Measurements from ENCODE around the gene DKK3.
"Not testable (repeated sequence)": the region's sequence is repeated elsewhere in the genome, so short reads cannot be mapped to it uniquely, and the experiment has no call there.

The DKK3 gene

DNA sequence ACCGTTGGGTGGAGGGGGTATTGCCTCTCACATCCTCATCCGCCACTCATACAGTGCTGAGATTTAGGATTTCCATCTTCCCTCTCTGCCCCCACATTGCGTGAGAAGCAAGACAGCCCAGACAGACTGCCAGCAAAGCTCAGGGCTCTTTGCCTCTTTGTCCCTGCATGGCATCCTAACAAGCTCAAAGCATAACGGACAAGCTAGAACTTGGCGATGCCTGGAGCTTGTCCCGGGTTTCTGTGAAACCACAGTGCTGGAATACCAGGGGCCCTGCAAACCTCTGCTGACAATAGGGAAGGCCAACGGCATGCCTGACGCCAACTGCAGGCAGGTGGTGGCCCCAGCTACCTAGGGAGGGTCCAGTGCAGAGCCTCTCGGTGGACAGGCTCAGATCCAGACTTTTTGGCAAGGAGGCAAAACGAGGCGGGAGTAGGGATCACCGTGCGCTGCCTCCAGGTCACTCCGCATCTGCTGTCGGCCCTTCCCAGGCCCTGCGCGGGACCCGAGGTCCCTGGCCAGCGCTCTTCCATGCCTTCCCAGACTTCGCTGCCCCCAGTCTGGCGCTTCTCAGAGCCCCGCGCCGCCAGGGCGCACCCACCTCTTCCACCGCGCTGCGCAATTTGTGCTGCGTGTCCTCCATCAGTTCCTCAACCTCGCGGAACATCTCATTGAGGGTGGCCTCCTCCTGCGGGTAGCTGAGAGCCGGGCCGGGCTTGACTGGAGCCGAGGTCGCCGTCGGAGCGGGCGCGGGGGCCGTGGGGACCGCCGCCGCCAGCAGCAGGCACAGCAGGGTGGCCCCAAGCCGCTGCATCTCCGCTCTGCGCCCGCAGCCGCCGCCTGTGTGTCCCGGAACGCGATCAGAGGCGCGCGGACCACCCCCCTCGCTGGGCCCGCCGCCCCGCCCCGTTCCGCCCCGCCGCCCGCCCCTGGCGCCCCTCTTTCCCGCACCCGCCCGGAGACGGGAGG lies at the start of gene DKK3:
TSS of gene DKK3 (minus strand) at position 858 of the 969 bp plus-strand sequence. CDS start at position 814, 44 bp downstream.
- peak; percentile 77 for DNase-seq

DNA sequence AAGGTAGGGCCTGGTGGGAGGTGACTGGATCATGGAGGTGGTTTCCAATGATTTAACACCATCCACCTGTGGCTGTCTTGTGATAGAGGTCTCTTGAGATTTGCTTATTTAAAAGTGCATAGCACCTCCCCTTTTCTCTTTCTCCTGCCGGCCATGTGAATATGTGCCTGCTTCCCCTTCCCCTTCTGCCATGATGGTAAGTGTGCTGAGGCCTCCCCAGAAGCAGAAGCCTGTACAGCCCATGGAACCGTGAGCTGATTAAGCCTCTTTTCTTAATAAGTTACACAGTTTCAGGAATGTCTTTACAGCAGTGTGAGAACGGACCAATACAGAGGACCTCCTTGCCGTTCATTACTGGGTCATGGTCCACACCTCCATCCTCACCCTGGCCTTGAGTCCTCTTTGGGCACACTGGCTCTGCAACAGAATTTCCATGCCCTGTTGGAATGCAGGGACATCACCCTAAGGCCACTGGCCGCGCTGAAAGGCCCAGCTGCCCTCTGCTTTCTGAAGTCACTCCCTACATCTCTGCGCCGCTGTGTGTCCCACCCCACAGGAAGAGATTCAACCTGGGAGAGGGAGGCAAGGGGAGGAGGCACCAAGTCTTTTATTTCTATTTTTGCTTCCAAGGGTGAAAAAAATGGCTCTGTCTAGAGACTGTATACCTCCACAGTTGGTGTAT lies 49.0 kb upstream of the DKK3 start:
- no peak for DNase-seq

DNA sequence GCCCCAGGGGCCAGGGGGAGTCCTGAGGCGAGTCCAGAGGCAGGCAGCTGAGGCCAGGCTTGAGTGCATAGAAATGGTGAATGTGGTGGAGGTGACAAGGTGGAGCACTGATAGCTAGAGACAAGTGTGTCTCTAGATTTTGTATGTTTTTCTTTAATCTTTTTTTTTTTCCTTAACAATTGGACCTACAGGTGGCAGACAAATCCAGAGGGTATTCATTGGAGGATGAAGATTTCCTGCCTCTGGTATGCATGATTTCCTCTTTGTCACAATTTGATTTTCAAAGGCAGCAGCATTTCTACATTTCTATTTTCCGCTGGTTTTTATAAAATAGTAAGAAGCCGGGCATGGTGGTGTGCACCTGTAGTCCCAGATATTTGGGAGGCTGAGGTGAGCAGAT lies 47.7 kb upstream of the DKK3 start:
- DNase-seq, result no peak

DNA sequence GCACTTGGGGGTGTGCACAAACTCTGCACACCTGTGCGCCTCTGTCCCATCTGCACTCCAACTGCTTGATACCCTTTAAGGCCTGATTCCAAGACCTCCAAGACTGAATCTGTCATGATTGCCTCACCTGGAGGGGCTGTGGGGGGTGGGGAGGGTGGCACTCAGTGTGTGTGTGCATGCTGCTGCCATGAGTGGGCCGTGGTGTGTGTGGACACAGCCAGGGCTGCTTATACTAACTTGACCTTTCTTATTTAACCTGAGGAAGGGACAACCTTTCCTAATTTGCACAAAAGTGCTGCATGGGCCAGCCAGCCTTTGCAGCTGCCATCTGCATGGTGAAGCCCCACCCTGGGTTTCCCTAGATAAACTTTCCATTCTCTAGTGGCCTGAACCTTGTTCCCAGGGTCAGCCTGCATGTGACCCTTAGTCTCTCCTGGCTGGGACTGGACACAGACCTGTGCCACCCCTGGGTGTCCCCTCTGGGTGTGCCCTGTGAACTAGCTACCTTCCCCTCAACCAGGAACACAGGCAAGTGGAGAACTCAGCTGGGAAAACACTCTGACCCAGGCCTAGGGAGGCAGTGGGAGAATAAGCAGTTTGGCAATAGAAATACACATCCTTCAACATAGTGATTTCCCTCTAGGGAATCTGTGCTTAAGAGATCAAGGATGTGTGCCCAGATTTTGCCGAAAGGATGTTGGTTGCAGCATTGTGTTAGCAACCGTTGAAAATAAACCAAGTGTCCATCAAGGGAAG lies 45.4 kb upstream of the DKK3 start:
- DNase-seq, result no peak

DNA sequence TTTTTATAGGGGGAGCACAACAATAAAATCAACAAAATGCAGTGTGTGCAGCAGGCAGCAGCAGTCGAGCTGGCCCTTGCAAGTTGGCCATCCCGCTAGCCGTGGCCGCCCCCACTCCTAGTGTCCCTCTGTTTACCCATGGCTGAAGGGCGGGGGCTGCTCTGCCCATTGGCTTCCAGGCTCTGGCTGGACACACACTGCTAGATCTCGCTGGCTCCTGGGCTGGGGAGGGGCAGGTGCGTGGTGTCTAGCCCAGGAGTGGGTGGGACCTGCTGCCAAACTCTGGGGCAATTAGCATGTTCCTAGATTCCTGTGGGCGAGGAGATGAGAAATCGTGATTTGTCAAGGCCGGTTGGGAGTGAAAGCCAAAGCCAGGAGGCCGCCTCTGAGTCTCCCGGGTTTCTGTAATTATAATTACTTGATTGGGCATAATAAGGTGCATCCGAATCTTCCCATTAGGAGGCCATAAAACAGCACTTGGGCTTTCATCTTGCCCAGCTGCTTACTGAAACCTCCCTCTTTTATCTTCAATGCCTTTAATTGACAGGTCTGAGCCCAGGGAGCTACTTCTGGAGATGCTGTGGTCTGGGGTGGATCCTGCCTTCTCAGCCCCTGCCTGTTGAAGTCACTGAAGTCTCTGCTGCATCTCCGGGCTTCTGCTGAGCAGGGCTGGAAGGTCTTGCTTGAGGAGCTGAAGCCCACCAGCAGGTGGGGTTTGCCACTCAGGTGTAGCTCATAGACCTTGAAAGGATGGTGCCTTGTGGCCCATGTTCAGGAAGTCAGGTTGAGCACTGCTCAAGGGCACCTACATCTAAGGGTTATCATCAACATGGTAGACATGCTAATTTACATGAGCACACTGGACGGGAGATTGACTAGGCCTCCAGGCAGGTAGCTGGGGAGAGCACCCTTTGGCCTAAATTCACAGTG lies 44.5 kb upstream of the DKK3 start:
- no peak for DNase-seq

DNA sequence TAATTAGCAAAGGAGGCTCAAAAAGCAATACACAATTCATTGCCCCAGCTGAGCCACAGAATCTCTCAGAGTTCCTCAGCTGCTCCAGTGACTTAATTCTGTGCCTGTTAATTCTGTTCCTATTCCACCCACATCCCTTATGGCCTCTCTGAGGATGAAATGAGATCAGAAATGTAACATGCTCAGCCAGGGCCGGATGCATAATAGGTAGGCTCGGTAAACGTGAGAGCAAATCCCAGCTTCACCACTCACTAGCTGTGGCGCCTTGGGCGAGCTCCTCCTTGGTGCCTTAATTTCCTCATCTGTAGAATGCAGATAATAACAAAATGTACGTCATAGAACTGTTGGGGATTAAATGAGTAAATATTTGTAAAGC lies 42.8 kb upstream of the DKK3 start:
- DNase-seq, result no peak

DNA sequence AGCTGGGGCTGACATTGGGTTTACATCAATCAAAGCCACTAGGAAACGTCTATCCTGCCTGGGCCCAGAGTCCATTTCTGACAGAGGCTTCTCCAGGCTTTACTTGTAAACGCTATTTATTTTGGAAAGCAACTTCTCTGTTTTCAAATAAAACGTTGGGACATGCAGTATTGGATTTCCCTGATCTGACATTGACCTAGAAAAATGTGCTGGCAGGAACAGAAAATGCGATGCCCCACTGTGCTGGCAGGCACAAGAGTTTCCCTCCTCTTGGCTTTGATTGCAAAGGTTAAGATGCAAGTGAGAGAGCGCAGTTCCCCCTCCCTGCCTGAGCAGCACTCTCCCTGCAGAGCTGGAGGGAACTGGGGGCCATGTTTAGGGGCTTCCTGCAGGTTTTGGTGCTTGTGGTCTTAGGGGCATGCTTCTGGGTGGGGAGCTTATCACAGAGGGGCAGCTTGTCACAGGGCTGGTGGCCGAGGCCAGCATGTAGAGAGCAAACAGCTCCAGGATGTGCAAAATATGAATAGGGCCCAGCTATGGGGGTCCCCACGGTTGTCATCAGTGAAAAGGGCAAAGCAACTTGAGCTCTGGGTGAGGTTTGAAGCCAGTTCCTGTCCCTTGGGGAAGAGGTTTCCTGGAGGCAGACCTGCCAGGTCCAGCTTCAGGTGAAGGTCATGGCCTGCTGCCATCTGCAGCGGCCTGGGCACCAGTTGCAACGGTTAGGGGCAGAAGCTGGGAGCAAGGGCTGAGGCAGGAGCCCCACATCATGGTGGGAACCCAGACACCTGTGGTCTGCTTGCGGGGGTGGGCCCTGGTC lies 42.3 kb upstream of the DKK3 start:
- DNase-seq, result peak; percentile 47

DNA sequence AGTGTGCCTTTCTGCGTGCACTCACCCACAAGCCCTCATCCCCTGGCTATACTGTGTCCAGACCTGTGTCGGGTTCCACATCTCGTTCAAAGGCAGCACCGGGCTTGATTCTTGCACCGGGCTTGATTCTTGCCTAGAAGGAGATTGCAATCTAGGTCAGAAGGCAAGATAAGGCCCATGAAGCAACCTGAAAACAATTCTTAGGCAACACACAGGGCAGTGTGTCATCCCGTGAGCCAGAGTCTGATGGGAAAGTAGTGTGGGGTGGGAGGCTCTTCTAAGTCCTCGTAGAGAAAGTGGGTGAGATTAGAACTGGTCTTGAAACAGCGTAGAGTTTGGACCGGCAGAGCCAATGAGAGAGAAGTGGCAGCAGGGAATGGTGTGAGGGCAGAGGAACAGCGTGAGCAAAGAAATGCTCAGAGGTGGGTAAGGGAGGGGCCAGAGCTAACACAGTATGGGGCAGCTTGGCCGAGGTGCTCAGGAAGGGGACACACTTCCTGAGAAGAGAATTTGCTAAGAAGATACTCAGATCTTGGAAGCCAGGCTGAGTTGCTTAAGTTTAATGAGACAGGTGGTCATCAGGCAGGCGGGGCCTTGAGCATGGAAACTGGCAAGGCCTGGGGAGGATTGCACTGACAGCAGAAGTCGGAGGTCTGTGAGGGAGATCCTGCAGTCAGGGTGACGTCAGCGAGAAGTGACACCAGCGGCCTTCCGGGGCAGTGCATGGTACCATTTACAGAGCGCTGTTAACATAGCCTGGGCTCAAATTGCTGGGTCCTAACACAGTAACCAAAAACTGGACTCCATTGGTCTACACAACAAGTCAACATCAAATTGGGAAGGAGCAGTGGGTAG lies 40.7 kb upstream of the DKK3 start:
- no peak for DNase-seq

DNA sequence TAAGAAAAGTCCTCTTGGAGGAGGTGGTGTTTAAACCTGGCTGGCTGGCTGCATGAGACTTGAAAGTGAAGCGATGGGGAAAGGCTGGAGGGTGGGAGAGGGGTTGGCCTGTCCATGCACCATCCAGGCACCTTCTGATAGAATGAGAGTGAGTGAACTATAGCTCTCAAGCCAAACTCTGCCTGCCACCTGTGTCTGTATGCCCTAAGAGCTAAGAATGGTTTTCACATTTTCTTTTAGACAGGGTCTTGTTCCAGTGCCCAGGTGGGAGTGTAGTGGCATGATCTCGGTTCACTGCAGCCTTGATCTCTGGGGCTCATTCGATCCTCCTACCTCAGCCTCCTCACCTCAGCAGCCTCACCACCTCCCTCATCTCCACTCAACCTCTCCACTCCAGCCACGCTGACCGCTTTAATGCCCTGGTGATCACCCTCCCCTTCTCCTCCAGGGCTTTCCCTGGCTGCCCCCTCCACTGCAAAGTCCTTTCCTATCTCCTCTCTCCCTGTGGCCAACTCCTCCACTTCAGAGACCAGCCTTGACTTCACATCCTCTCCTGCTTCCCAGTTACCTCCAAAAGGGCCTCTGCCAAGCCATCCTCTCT lies 38.3 kb upstream of the DKK3 start:
- no peak for DNase-seq

DNA sequence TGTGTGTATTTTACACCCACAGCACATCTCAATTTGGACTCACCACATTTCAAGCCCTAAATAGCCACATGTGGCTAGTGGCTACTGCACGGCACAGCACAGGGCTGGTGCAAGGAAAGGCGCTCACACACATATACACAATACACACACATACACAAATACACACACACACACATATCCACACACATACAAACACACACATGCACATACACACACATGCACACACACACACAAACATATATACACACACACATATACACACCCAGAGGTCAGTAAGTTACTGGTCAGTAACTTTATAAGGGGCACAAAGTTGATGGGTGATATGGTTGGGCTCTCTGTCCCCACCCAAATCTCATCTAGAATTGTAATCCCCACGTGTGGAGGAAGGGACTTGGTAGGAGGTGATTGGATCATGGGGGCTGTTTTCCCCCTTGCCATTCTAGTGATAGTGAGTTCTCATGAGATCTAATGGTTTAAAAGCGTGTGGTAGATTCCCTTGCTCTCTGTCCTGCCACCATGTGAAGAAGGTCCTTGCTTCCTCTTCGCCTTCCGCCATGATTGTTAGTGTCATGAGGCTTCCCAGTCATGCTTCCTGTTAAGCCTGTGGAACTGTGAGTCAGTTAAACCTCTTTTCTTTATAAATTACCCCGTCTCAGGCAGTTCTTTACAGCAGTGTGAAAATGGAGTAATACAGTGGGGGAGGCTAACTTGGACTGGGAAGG lies 37.6 kb upstream of the DKK3 start:
- DNase-seq, result no peak

DNA sequence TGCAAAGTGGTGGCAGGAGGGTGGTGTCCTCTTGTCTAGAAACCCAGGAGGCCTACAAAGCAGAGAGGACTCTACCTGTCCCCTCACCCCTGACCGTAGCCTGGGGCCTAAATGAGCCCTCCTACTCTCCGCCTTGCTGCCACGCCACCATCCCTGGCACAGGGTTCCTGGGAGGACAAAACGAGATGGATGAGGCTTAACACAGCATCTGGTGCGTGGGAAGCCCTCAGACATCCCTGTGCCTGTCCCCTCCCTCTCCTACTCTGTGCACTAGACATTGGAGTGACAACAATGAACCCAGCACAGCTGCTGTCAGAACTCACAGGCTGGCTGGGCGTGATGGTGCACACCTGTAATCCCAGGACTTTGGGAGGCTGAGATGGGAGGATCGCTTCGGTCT lies 36.4 kb upstream of the DKK3 start:
- DNase-seq, result no peak

DNA sequence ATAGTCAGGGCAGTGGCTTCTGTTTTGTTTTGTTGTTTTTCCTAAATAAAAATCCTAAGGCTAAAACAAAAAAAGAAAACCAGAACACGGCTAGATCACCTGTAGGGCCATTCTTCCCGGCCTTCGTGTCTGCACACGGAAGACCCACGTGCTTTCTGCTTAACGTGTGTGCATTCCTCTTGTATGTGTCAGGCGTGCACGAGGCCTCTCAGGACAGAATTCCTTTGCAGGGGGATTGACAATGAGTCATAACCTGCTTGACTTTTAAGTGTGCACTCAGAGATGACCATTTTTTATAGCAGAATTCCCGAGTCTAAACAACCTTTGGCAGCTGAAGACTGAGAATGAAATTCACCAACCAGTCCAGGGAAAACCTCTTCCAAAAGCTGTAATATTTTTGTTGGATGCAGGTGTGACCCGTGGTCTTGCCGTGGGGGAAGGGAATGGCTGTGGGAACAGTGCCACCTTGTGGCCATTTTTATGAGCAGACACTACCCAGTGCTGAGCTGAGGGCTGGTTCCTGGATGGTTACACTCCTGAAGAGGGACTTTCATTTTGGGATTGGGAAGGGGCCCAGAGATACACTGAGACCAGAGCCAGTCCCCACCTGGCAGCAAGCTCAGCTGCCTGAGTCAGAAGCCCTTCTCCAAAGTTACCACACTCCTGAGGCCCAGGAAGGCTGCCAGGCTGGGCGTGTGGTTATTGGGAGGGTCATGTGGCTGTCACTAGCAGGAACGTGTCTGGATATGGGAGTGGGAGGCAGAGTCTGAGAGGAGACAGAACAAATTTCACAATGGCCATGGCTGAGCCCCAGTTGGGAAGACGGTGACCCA lies 35.7 kb upstream of the DKK3 start:
- DNase-seq, result peak; percentile 88

DNA sequence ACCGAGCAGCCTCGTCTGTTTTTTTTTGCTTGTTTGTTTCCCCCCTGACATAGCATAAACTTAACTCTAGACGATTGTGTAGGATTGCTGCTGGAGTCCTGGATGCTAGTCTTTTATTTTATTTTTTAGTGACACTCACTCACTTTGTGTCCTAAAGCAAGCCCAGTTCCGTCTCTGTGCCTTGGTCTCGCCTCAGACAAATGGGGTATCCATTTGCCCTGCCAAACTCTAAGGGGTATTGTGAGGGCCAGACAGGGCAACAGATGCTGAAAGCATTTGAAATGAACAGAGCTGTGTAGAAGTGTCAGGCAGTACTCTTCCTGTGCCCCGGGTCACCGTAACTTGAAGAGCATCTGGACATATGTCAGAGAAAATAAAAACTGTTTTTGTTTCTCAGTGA lies 34.8 kb upstream of the DKK3 start:
- DNase-seq, result no peak

DNA sequence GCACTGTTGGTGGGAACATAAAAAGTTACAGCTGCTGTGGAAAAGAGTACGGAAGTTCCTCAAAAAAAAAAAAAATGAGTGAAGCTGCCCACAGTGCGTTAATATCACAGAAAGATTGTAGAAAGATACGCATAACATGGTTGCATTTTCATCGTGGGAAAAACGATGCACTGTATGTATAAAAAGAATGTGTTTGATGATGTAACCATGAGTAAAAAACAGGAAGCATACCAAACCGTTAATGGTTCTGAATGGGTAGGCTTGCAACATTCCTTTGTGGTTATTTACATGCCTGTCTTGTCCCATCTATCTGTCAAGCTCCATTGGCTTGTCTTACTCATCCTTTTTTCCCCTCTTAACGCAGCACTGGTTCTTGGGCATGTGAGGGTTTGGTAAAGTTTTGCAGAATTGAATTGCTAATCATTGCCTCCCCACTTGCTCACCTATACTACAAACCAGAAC lies 33.8 kb upstream of the DKK3 start:
- peak; percentile 42 for DNase-seq

DNA sequence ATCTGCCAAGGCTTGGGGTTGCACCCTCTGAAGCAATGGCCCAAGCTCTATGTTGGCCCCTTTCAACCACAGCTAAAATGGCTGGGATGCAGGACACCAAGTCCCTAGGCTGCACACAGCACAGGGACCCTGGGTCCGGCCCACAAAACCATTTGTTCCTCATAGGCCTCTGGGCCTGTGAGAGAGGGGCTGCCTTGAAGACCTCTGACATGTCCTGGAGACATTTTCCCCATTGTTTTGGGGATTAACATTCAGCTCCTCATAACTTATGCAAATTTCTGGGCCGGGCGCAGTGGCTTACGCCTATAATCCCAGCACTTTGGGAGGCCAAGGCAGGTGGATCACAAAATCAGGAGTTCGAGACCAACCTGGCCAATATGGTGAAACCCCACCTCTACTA lies 32.3 kb upstream of the DKK3 start:
- DNase-seq, result not testable (repeated sequence)

DNA sequence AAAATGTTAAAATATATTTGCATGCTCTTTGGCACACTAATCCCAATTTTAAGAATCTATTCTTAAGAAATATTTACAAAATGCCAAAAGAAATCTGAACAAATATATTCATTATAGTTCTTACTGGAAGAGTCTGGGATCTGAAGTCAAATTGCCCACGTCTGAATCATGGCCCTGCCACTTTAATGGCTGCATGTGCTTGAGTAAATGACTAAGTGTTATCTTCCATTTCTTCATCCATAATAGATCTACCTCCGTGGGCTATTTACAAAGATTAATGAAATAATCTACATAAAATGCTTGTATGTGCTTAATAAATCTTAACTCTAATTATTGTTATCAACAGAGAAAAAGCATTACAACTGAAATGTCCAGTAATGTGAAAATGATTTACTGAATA lies 24.5 kb upstream of the DKK3 start:
- DNase-seq, result no peak

DNA sequence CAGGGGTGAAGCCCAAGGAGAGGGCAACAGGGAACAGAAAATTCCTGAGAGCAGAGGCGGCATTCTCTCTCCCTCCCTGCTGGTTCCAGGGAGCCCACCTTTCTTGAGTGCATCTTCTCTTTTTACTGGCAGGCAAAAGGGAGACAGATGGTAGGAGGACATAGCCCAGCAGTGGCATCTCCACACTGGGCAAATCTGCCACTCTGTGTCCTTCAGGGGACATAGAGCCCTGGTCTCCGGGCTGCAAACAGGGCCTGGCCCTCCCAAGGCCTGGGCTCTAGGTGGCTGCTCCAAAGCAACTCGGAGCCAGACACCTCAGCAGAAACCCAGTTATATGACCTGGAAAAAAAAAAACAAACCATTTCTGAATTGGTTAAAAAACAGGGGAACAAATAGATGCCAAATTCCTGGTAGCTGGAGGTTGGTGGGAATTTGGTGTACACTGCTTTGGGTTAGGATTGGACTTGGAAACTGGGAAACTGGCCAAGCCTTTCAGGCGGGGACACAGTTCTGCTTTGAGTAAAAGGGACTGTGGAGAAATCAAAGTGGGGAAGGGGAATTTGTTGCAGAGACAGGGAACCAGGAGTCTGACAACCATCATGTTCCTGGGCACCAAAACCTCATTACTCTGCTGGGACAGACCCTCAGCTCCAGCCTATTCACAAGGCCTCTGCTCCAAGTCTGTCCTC lies 23.6 kb upstream of the DKK3 start:
- DNase-seq, result no peak
